ENCODE data around the gene ANKRD10.

Gene ANKRD10

GRCh38 chr13:110944968-110945927 lies 30.4 kb upstream of the ANKRD10 start:
- DNase-seq (ENCODE audit: low read depth), result no peak

GRCh38 chr13:110944121-110944967 lies 29.5 kb upstream of the ANKRD10 start:
- DNase-seq (ENCODE audit: low read depth), result no peak

GRCh38 chr13:110942248-110942981 lies 27.5 kb upstream of the ANKRD10 start:
- no peak for DNase-seq (ENCODE audit: low read depth)

- no peak for DNase-seq (ENCODE audit: low read depth)
Measured at GRCh38 chr13:110938662-110939421, 24.0 kb upstream of the ANKRD10 start.

GRCh38 chr13:110937511-110938285 lies 22.8 kb upstream of the ANKRD10 start:
- DNase-seq (ENCODE audit: low read depth), result no peak

- DNase-seq (ENCODE audit: low read depth), result no peak
Measured at GRCh38 chr13:110936519-110936918, 21.6 kb upstream of the ANKRD10 start.

- no peak for DNase-seq (ENCODE audit: low read depth)
Measured at GRCh38 chr13:110932588-110932987, 17.7 kb upstream of the ANKRD10 start.

- no peak for DNase-seq (ENCODE audit: low read depth)
Measured at GRCh38 chr13:110929104-110929777, 14.4 kb upstream of the ANKRD10 start.

- no peak for DNase-seq (ENCODE audit: low read depth)
Measured at GRCh38 chr13:110925023-110925612, 10.2 kb upstream of the ANKRD10 start.

GRCh38 chr13:110924639-110924934 lies 9.7 kb upstream of the ANKRD10 start:
- DNase-seq (ENCODE audit: low read depth), result no peak

GRCh38 chr13:110923777-110924638 lies 9.1 kb upstream of the ANKRD10 start:
- no peak for DNase-seq (ENCODE audit: low read depth)

- DNase-seq (ENCODE audit: low read depth), result no peak
Measured at GRCh38 chr13:110923086-110923485, 8.2 kb upstream of the ANKRD10 start.

- DNase-seq (ENCODE audit: low read depth), result no peak
Measured at GRCh38 chr13:110922506-110922905, 7.6 kb upstream of the ANKRD10 start.

GRCh38 chr13:110921695-110922094 lies 6.8 kb upstream of the ANKRD10 start:
- no peak for DNase-seq (ENCODE audit: low read depth)

- no peak for DNase-seq (ENCODE audit: low read depth)
Measured at GRCh38 chr13:110921209-110921608, 6.3 kb upstream of the ANKRD10 start.

GRCh38 chr13:110920038-110920437 lies 5.2 kb upstream of the ANKRD10 start:
- no peak for DNase-seq (ENCODE audit: low read depth)

GRCh38 chr13:110916301-110917142 lies 1.7 kb upstream of the ANKRD10 start:
- DNase-seq (ENCODE audit: low read depth), result no peak

- DNase-seq (ENCODE audit: low read depth), result no peak
Measured at GRCh38 chr13:110915874-110916206, 971 bp upstream of the ANKRD10 start.
